ENCODE data around the gene MAGI2.

DNA sequence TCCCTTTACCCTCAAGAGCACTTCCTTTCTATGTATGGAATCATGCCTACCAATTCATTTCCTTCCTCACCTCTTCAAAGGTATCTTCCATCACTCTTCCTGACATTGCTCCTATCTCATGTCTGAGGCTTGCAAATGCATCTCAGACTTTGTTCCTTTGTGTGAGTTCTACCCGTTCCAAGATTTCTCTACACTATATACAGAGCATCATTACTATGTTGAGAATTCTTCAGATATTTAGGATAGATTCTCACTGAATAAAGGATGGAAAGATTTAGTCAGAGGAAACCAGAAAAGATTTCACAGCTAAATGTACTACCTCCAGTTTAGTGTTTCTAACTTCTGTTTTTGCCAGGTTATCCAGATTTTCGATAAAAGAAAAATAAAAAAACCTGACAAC, 1192.2 kb downstream of the MAGI2 start:
- TF ChIP-seq, protein P1, sequence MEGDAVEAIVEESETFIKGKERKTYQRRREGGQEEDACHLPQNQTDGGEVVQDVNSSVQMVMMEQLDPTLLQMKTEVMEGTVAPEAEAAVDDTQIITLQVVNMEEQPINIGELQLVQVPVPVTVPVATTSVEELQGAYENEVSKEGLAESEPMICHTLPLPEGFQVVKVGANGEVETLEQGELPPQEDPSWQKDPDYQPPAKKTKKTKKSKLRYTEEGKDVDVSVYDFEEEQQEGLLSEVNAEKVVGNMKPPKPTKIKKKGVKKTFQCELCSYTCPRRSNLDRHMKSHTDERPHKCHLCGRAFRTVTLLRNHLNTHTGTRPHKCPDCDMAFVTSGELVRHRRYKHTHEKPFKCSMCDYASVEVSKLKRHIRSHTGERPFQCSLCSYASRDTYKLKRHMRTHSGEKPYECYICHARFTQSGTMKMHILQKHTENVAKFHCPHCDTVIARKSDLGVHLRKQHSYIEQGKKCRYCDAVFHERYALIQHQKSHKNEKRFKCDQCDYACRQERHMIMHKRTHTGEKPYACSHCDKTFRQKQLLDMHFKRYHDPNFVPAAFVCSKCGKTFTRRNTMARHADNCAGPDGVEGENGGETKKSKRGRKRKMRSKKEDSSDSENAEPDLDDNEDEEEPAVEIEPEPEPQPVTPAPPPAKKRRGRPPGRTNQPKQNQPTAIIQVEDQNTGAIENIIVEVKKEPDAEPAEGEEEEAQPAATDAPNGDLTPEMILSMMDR (IDR thresholded peaks at IDR 0.05), result no peak
- no peak for TF ChIP-seq POLR2A (IDR thresholded peaks at IDR 0.05)

Measured in esophagus squamous epithelium (tissue), 4 donors.